GM19328 (cell line): ENCODE results near the gene FOSL1.

Experiments
- ATAC-seq: cut with Tn5 transposase; IDR thresholded peaks from one replicate; pipeline ENCODE4 v1.9.1; 2021; ENCODE audit warnings: mild to moderate bottlenecking, moderate library complexity; ENCODE audit not compliant: unreplicated experiment

The FOSL1 gene

DNA sequence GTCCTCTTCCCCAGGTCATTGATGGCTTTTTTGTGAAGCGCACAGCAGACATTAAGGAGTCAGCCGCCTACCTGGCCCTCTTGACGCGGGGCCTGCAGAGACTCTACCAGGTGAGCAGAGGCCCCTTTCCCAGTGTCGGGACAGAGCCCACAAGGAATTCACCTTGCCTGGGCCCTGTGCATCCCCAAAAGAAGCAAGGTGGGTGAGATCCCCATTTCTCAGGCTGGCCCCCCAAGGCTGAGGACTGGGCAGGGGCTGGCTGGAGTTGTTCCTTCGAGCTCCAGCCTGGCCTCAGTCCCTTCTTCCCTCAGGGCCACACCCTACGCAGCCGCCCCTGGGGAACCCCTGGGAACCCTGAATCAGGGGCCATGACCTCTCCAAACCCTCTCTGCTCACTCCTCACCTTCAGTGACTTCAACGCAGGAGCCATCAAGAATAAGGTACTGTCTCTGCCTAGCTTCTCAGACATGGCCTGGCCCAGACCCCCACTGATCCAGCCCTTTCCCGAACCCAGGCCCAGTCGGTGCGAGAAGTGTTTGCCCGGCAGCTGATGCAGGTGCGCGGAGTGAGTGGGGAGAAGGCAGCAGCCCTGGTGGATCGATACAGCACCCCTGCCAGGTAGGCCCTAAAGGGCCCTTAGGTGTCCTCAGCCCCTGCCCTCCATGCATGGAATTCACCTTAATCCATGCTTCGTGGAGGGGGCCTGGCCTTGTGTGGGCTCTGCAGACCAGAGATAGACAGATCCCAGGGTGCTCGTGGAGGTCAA is 35.3 kb downstream of the FOSL1 start:
- ATAC-seq: no peak

DNA sequence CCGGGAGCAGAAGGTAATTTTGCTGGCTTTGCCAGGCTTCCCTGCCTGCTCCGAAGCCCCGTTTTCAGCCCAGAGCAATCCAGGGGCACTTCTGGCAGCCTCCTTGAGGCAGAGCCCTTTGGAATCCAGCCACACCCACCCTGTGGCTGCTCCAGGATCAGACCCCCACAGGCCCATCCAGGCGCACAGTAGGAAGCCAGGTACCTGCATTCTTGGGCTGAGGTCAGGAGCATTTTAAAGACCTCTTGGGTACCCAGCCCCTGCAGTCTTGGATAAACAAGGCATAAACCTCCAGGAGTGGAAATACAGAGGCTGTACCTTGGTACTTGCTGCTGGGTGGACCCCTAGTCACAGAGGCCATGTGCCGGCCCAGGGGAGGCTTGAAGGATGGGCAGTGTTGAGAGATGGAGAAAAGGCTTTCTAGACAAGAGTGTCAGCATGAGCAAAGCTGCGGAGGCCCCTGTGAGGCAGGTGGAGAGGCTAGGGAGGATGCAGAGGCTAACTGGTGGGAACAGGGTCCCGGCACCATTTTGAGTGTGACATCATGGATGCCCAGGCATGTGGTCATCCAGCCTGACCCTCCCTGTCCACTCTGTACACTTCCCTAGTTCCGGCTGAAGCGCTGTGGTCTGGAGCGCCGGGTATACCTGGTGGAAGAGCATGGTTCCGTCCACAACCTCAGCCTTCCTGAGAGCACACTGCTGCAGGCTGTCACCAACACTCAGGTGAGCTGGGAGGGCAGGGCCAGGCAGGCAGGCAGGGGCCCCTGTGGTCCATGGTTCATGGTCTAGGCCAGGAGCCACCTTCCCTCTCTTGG is 36.1 kb downstream of the FOSL1 start:
- no peak for ATAC-seq

DNA sequence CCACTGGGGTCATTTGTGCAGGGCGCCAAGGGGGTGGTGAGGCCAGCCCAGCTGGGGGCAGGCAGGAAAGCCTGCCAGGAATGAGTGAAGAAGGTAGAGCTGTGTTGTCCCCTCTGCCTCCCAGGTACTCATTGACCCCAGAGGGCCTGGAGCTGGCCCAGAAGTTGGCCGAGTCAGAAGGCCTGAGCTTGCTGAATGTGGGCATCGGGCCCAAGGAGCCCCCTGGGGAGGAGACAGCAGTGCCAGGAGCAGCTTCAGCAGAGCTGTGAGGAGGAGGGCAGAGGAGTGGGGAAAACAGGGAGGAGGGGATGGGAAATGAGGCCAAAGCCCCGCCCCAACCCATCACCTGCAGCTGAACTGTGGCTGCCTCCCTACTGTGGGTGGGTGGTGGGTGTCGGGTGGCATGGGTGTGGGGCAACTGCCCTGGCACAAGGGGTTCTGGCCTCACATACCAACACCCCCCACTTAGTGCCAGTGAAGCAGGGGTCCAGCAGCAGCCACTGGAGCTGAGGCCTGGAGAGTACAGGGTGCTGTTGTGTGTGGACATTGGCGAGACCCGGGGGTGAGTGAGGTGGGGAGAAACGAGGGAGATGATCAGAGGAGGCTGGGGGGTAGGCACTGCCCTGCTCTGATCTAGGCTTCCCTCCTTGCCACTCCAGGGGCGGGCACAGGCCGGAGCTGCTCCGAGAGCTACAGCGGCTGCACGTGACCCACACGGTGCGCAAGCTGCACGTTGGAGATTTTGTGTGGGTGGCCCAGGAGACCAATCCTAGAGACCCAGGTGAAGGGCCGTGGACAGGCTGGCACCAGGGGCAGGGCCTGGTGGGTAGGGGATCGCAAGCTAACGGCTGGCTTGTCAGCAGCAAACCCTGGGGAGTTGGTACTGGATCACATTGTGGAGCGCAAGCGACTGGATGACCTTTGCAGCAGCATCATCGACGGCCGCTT is 37.0 kb downstream of the FOSL1 start:
- ATAC-seq: no peak

DNA sequence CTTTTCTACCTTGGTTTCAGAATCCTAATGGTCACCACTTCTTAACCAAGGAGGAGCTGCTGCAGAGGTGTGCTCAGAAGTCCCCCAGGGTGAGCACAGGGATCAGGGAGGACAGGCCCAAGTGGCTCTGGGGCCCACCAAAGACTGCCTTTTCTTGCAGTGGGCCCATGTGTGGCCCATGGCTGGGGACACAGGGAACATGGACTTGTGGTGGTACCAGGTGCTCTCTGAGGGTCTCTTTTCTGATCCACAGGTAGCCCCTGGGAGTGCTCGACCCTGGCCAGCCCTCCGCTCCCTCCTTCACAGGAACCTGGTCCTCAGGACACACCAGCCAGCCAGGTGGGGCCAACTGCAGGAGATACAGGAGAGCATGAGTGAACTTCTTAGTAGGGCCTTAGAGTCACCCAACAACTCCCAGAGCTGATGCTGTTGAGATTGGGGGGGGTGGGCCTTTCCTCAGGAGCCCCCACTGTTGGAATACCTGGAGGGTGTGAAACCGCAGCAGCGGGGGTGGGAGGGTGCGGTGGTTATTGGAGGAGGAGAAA is 37.9 kb downstream of the FOSL1 start:
- no peak for ATAC-seq

DNA sequence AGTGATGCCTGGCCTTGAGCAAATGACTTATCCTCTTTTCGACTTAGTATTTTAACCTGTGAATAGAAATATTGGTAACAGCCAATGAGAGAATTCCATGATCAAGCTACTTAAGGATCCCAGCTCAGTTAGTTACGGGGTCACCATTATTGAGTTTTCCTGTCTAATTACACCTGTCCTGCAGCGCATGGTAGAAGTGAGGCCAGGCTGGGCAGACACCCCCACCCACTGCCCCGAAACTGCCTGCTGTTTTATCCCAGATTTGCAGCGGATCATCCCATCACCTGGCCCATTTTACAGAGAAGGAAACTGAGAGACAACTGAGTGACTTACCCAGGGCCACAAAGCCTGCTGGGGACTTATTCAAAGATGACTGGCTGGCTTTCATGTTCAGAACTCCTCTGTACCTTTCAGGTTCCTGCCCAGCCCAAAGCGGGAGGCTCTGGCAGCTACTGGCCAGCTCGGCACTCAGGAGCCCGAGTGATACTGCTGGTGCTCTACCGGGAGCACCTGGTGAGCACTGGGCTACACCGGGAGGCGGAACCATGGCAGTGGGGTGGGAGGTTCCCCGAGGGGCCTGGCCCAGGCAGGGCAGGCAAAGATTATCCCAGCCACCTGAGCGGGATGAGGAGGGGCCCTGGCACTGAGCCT is 38.5 kb downstream of the FOSL1 start:
- ATAC-seq: no peak

DNA sequence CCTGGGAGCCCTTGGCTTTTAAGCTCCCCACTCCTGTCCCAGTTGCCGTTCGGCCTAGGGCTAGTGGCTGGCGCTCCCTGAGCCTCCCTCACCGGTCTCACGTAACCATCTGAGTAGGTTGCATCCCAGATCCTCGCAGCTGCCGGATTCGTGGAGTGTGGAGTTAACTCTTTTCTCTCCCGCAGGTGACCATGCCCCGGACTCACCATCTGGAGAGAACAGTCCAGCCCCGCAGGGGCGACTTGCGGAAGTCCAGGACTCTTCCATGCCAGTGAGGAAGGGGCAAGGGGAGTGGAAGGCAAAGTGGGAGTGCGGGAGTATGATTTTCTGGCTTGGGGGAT is 39.1 kb downstream of the FOSL1 start:
- ATAC-seq: no peak

DNA sequence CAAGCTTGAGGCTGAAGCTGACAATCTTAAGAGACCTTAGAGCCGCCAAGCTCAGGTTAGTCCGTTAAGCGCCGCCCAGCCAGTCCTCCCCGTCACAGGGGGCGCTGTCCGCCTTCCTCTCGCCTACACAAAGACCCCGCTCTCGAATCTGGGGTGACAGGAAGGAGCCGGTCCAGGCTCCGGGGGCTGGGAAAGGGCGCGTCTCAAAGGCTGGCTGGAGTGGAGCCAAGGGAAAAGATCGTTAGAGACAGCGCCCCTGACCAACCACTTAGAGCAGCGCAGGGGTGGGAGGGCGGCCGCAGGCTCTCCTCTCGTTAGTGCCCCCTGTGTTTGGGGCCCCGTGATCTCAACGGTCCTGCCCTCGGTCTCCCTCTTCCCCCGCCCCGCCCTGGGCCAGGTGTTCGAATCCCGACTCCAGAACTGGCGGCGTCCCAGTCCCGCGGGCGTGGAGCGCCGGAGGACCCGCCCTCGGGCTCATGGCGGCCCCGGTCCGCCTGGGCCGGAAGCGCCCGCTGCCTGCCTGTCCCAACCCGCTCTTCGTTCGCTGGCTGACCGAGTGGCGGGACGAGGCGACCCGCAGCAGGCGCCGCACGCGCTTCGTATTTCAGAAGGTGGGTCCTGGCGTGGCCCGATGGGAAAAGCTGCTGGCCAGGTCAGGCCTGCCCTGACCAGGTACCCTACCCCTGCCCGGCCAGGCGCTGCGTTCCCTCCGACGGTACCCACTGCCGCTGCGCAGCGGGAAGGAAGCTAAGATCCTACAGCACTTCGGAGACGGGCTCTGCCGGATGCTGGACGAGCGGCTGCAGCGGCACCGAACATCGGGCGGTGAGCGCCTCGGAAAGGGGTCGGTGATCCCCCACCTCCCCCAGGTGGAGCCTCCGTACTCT is 39.7 kb downstream of the FOSL1 start, which contains the start of gene MUS81:
MUS81 (plus strand) TSS at position 156 of the 887 bp plus-strand sequence; CDS start at position 477, 321 bp downstream.
- ATAC-seq: no peak

DNA sequence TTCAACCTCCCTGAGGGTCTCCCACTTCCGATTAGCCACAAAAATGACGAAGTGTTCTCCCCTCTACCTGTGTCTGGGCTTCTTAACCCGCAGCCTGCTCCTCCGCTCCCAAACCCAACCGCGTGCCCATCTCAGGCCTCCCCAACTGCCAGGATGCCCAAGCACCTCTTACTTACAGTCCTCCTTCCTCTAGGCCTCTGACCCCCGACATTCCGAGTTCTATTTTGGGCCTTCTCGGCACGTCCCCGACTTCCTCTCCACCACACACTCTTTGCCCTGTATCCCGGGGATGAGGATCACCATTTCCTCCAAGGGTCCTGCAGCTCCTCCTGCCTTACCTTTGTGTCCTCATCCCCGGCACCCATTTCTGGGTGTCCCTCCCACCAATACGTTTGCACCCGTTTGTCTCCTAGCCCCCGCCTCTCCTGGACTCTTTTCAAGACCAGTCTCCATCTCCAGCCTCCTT is 40.3 kb downstream of the FOSL1 start:
- no peak for ATAC-seq

DNA sequence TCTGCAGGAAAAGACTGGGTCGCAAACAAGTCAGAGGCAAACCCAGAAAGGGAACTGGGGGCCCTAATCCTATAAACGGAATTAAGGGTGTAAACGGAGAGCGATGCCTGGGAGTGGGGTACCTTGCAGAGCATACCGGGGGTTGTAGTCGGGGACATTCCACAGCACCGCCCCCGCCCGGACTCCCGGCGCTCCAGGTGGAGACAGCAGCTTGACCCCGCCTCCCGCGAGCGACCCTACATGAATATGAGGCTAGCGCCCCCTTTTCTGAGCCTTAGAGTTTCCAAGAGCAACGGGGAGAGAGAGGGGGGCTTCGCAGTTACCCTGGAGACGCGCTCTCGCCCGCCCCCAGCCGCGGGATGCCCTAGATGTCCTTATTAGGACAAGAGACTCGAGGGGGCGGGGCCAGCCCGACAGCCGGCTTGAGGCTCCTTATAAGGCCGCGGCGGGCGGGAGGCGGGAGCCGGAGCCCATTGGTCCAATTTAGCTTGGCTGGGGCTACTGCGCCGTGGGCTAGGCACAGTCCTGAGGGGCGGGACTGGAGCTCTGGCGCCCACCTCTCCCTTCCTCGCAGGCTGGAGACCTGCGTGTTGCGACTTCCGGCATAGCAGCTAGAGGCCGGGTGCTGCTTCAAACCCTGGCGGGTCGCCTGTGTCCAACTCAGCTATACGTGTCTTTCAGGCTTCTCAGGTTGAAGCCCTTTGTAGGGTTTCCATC is 40.9 kb downstream of the FOSL1 start:
- peak; percentile 54 for ATAC-seq

DNA sequence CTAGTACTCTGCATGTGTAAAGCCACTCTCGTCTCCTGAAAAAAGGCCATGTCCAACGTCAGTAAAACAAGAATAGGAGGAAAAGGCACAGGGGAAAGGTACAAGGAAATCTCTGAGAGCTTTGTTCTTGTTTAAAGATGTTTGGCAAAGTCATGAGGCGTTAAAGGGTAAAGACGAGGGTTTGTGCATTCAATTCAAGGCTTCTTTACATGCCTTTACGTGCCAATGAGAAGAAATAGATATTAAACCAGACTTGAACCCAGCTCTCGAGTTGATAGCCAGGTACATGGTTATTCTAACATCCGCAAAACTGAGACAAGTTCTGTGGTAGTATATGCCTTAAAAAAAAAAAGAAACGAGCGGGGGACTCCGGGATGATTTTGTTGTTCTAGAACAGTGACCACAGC is 41.5 kb downstream of the FOSL1 start:
- no peak for ATAC-seq

DNA sequence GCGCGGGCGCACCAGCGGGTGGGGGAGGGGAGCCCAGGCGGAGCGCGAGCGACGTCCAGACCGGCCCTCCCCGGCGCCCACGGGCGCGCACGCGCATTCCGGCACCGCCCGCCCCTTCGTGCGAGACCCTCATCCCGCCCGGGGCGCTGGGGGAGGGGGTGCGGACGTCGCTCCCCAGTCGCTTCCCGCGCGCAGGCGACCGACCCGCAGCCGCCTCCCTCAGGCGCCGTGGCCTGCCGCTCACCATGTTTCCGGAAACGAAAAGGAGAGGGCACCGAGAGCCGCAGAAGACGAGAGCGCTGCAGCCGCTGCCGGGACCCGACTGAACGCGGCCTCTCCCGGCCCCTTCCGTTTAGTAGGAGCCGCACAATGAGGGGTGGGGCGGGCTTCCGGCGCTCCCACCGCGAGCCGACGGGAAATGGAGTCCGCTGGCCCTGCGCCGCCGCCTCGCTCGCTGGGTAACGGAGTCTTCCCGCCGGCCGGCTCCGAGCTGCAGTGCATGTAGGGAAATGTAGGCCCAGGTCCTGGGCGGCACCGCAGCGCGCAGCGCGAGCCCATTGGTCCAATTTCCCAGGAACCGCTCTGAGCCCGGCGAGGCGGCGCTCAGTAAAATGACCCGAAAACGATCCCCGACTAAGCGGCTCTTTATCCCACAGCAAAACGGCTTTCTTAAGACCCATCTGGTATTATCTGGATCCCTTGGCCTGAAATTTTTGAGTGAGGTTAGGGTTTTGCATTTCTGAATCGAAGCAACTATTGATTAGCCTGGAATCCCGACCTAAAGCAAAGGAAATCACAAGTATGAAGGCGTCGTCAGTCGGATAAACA is 42.1 kb downstream of the FOSL1 start, which contains the start of gene CFL1:
CFL1 (minus strand) TSS at position 328 of the 828 bp plus-strand sequence; CDS start at position 247, 81 bp downstream.
- peak; percentile 37 for ATAC-seq

DNA sequence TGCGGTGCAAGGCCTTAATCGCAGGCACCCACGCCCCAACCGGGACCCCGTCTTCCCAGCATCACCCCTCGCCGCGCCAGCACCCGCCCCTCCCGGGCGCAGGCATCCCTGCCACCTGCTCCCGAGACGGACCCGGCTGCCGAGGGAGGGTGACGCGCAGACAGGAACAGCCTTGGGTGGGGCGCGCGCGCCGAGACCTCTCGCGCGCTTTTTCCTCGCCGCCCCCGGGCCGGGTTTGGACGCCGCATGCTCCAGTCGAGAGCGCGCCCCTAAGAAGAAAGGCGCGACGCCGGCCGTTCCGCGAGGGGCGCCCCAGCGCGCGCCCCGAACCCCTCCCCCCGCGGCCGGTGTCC is 42.7 kb downstream of the FOSL1 start:
- no peak for ATAC-seq

DNA sequence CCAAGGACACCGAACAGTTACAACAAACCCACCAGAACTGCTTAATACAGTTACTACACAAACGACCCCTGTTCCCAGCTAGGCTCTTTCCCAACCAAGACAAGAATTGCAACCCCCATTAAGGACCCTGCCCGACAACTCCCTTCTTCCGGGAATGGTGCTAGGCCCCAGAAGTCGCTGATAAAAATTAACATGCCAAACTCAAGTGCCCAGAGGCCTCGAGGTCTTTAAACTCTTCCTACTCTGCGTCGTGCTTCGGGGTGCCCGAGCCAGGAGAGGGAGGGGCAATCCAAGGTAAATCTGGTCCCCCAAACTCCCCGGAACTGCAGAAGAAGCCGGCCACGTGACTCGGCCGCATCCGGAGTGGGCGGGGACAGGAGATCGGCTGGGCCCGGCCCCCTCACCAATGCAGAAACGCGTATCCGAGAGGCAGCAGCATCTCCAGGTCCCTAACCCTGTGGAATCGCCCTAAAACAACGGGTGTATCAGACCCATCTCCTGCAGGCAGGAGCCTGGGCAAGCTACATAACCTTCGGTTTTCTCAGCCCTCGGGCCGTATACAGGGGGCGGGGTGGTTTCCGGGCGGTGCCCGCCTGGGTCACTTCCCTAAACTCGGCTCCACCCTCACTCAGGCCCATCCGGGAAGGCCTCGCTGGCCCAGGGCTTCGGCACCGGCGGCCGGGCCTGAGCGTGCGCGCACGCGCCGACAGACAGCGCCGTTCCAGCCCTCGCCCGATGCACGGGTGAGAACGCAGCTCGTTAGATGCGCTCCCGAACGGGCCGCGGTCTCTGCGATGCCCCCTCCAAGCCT is 43.3 kb downstream of the FOSL1 start:
- ATAC-seq: no peak

DNA sequence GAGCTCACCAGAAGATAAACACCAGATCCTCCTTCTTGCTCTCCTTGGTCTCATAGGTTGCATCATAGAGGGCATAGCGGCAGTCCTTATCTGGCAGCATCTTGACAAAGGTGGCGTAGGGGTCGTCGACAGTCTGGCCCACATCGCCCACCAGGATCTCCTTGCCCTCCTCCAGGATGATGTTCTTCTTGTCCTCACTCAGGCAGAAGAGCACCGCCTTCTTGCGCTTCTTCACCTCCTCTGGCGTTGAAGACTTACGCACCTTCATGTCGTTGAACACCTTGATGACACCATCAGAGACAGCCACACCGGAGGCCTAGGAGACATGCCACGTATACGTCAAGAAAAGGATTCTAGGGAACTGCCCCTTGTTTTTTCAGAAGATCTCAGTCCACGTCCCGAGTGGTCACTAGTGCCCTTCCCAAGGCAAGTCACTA is 44.2 kb downstream of the FOSL1 start:
- no peak for ATAC-seq

DNA sequence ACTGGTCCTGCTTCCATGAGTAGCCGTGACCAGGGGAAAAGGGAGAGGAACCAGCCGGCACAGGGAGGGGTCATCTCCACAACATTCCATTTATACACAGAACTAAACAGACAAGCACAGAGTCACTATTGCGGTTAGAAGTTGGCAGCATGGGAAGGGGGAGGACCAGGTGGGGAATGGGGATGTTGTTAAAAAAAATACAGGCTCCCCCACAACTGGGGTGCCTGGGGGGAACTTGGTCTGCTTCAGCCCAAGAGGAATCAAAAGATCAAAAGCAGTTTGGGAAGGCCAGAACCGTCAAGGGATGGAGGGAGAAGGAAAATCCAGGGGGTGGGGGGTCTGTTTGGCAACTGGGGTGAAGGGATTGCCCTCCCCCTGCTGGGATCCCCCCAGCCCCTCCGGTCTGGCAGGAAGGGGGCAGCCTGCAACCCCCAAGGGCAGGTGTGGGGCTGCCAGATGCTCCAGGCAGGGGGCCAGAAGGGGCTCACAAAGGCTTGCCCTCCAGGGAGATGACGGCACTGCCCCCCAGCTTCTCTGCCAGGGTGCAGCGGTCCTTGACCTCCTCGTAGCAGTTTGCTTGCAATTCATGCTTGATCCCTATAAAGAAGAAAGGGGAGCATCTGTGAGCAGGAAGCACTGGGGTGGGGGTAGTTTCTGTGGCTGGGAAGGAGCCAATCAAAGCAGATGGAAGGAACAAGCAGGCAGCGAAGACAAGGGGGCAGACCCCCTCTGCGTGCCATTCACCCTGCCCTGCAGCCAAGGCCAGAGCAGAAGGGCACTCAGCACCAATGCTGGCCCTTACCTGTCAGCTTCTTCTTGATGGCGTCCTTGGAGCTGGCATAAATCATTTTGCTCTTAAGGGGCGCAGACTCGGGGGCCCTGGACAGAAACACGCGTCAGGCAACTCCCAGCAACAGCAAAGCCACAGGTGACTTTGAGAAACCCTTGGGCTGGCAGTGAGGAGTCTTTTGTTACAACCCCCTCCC is 45.0 kb downstream of the FOSL1 start:
- ATAC-seq: no peak

DNA sequence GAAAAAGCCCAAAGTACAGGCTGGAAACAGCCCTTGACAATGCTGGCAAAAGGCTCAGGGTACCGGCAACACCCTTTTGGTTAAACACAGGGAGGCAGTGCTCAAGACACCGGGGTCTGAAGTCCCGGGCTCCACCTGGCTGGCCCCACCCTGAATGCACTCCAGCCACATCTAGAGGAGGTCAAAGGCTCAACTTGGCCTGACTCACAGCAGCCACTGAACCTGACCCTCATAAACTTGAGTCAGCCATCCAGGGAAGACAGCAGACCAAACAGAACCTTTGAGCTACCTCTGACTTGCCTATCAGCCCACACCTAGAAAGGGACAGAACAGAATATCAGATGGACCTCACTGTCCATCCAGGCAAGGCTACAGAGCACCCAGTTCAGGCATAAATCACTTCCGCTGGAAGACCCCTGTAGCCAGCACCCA is 46.0 kb downstream of the FOSL1 start:
- ATAC-seq: no peak
